SHP77 treated with DMSO at 0.1 percent for 48 hours (cell line): ENCODE results near the gene CCDC116.
"Not testable (repeated sequence)": the region's sequence is repeated elsewhere in the genome, so short reads cannot be mapped to it uniquely, and the experiment has no call there.

Source experiments
- DNase-seq: peaks from one replicate; lab custom pipeline; 2025; lab: John Stamatoyannopoulos, UW

CCDC116 gene, protein sequence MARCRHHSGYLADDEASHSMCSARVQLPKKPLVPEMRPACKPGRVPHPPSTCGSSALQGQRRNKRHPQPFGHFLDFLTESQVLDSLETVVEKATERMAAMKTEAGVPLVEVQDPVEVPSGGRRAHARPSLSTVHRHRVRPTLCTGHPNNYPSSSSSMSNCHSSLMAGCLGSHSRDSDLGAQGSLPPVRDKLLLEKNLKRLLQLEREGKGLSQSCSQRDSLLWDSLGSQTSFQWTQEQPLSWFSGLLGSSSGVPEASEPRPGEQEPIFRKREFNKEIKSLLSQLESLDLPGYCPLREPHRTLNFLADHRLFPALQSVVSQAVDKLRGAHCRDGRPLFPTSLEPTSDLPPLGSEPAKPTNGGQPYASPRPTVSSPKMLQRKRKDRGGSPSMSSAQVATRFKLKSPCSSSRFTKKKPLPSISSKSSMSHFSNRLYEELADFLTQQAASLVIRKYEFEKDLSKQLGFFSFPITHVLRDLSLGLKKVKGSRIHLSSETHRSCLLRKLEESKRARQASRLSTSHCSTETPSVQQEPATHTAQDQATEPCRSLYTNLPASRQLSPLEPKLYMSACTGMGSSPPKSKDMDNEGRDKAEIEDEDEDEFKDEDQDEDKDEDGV

DNA sequence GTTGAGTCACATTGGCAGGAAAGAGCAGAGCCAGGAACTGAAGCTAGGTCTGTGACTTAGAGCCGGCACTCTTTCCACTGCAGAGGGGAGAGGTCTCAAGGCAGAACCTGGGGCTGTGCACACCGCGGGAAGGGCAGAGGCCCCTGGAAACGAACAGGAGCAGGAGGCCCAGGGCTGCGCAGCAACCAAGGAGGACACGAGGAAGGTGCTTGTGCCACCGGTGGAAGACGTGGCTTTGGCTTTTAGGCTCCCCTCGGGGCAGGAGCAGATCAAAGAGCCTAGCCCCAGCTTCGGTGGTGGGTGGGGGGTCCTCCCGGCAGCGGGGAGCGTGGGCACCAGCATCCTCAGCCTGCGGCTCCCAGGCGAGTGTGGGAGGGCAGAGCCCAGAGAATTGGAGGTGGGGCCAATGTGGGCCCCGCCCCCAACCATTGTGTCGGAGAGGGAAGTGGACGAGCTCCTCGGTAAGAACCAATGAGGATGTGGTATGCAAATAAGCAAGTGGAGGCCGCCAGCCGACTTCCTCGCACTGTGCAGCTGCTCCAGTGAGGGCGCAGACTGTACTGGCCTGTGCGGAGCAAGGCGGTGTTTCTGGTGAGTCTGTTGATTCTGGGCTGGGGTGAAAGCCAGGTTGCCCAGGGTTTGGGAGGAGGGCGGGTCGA lies at the start of gene CCDC116:
TSS of gene CCDC116 (plus strand) at position 524 of the 659 bp plus-strand sequence. CDS start 422 bp downstream, outside the sequence.
- DNase-seq, result peak; percentile 92

DNA sequence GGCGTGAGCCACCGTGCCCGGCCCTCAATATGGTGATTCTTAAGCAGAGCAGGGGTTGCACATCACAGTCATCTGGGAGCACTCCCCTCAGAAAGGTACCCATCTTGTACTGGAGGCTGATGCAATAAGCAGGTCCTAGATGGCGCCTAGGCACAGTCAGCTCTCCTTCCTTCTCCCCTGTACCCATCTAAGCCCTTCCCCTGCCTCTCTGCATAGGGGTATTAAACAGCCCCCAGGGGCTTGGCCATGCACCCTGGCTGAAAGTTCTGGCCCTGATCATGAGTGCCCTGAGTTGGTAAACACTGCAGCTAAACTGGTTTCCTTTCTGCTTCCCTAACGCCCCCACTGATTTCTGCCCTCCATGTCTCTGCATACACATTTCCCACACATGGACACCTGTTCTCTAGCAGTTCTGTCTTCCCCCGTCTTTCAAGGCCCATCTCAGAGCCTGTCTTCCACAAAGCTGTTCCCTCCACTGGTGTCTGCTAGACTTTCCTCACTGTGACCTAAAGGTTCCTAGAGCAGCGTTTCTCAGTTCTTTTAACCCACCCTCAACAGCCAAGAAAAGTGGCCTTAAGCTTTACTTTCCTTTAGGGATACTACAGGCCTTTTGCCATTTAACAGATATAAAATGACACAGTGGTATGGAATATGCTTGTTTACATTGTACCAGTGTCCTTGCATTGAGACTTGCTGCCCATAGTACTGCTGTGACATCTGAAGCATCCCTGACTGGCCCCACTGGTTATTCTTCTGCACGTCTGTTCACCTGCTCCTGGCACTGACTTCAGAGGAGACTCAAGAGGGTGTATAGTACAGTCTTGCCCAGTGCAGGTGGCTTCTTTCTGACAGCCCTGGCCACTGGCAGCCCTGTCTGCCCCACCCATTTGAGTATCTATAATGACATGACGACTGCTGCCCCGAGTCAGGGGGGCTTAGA lies 49.5 kb upstream of the CCDC116 start:
- DNase-seq, result no peak

DNA sequence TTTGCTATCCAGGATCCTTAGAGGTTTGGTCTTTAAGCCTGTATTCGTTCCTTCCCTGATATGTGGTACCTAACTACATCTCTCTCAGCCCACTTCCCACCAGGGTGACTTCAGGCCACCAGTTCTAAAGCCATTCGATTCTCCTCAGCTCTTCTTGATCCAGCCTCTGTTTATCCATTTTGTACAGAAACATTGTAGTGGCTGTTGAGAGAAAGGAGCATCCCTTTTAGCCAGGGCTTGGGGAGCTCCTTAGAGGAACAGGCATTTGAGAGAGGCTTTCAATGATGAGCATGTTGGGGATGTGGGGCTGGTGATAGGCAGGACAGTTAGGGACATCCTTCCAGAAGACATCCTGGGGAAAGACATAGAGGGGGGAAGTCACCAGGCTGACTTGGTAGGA lies 47.2 kb upstream of the CCDC116 start:
- DNase-seq, result no peak

DNA sequence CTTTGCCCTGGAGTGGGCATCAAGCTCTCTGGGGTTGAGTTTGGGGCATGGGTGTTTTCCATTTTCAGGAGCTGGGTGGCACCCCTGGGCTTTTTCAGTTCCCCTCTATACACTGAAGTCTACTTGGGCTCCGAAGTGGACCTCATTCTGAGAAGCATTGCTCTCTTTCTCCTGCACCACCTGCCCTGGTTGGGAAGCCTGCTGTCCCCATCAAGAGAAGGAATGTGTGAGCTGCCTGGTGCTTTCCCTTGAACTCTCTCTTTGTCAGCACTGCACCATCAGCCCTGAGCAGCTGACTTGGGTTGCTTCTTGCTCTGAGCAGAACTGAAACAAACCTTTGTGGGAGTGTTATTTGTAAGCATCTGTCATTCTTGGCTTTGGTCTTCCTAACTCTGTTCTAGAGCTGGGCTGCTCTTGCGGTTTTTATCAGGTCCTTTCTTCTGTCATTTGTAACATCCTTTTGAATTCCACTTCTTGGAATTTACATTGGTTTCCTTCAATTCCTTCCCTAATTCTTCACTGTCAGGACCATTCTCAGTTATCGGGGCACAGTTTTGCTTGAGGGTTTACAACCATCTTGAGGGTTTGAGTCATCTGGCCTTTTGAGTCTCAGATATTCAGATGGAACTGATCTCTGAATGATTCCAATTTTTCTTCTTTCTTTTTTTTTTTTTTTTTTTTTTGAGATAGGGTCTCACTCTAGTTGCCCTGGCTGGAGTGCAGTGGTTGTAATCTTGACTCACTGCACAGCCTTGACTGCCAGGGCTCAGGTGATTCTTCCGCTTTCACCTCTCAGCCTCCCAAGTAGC lies 44.6 kb upstream of the CCDC116 start:
- DNase-seq, result no peak

DNA sequence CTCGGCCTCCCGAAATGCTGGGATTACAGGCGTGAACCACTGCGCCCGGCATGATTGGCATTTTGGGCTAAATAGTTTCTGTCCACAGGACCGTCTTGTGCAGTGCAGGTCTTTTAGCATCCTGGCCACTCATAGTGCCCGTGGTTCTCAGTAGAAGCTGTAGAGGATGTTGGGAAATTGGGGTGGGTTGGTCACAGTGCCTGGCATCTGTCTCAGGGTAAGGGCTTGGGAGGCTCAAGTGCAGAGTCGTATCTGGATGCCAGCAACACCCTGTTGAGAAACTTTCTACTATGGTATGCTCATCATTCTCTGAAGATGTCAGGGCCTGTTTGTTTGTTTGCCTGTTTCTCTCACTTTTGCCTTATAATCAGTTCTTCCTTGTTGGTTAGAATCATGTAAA lies 43.2 kb upstream of the CCDC116 start:
- DNase-seq, result no peak

DNA sequence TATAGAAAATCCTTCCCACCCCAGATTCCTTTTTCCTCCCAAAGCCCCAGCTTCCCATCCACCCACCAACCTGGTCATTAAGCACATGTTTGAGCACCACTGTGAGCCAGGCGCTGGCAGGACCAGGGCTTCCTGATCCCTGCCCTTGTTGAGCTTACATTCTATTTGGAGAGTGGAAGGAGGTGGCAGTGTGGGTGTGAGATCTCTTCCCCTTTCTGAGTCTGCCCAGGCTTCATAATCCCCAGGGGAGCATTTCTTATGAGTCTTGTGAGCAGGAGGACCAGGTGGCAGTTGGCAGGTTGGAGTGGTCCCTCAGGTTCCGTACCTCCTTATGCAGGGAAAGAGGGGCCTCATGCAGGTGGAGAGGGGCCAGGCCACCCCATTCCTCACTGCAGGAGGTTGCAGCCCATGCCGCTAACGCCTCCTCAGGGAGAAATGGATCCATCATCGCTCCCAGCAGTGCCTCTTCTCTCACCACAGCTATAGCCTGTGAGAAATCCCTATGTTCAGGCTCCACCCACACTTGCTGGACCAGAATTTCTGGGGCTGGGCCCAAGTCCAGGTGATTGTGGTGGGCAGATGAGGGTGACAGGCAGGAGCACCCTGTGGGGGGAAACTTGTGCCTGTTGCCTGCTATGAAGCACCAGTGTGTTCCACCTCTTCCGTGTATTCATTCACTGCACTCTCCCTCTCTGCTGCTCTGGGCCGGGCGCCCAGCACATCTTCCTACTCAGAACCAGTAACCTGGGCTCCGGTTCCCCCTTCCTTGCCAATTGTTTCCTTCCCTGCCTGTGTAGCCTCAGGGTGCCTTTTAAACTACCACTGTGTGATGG lies 41.5 kb upstream of the CCDC116 start:
- no peak for DNase-seq

DNA sequence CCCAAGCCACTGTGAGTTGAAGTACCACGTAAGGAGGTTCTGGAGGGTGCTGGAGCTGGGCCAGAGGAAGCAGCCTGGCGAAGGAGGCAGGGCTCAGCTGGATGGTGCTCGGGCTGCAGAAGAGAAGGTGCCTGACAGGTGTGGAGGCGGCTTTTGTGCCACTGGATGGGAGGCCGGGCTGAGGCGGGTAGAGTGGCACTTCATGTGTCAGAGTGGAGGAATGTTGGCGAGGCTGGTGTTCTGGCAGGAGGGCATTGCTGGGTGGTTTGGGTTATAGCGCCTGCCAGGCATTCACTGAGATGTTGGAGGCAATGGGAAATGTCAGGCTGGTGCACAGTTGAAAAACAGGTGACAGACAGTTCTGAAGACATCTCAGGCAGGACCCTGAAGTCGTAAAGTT lies 40.9 kb upstream of the CCDC116 start:
- DNase-seq, result no peak

DNA sequence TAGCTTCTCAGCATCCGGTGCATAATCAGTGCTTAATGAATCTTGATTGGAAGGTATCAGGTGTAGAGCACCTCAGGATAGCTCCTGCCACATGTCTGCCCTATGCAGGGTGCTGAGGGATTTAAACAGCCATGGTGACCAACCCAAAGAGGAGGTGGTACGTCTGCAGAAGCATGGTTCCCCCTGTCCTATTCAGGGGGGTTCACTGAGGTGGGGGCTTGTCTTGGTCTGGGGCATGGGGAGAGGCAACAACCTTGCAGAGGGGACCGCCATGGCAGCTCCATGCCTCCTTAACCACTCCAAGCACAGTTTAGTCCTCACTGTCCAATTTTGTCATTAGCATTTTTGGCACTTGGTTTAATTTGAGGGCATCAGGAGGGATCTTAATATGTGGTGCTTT lies 40.1 kb upstream of the CCDC116 start:
- no peak for DNase-seq

DNA sequence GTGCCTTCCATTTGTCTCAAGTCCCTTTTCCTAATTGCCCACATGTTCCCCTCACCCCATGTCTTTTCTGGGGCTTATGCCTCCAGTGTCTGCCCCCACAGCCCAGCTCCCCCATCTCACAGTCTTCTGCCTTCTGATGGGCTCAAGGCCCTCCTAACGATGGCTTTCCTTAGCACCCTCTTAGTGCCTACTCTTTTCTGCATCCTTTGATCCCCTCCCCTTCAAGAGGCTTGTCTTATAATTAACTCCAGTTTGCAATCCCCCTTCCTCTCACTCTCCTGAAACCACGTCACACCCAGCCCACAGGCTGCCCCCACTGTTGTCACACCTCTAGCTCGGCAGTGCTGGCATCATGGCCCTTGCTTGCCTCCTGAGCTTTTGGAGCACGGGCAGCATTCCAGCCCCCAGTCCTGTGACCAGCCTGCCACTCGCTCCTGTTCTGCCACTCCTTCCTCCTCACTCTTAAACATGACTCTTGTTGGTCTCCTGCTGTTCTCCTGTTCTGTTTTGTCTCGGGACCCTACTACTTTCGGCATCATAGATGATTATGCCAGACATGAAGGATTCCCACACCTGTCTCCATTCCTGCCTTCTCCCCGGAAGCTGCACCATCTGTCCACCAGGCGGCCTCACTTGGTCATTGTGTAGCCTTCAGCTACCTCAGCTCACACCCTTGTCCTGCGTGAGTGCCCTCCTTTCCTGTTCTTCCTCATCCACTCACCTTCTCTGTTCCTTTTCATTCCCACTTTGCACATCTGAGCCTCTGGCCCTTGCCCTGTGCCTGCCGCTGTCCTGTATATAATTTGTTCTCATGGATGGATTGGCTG lies 38.9 kb upstream of the CCDC116 start:
- no peak for DNase-seq

DNA sequence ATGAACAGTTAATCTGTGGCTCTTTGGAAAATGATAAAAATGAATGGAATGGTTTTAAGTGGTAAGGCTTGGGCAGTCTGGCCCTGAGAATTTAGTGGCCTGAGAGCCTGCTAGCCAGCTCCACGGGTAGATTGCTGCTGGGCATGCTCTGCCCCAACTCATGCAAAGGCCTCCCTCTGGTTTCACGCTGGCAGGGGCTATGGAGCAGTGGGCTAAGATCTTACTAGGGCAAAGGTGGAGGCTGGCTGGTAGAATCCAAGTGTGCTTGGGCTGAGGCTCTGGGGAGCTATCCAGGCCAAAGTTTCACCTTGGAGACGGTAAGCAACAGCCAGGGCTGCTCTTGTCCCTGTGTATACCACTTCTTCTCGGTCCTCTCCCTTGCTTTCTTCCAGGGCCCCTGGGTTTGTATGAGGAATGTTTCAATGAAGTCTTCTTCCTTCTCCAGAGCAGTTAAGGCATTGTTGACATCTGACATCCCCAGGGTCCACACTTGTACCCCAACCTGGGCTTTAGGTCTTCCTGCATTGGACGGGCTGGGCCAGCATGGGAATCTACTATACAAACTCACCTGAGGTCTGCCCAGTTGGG lies 37.6 kb upstream of the CCDC116 start:
- DNase-seq, result no peak

DNA sequence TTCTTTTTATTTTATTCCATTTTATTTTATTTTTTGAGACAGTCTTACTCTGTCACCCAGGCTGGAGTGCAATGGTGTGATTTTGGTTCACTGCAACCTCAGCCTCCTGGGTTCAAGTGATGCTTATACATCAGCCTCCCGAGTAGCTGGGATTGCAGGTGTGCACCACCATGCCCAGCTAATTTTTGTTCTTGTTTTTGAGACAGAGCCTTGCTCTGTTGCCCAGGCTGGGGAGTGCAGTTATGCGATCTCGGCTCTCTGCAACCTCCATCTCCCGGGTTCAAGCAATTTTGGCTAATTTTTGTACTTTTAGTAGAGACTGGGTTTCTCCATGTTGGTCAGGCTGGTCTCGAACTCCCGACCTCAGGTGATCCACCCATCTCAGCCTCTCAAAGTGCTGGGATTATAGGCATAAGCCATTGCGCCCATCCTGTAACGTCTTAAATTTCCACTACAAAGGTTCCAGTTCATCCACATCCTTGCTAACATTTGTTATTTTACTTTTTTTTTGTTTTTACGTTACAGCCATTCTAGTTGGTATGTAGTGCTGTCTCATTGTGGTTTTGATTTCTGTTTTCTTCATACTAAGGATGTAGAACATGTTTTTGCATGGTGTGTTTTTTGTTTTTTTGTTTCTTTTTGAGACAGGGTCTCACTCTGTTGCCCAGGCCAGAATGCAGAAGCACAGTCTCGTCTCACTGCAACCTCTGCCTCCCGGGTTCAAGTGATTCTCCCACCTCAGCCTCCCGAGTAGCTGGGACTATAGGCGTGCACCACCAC lies 36.0 kb upstream of the CCDC116 start:
- not testable (repeated sequence) for DNase-seq

DNA sequence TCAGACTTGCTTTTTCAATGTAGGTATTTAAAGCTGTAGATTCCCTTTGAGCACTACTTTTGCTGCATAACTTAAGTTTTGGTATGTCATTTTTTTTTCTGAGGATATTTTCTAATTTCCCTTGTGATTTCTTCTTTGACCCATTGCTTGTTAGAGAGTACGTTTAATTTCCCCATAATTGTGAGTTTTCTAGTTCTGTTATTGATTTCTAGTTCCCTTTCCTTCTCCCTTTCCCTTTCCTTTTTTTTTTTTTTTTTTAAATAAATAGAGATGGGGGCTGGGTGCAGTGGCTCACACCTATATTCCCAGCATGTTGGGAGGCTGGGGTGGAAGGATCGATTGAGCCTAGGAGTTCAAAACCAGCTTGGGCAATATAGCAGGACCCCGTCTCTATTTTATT lies 34.3 kb upstream of the CCDC116 start:
- no peak for DNase-seq

DNA sequence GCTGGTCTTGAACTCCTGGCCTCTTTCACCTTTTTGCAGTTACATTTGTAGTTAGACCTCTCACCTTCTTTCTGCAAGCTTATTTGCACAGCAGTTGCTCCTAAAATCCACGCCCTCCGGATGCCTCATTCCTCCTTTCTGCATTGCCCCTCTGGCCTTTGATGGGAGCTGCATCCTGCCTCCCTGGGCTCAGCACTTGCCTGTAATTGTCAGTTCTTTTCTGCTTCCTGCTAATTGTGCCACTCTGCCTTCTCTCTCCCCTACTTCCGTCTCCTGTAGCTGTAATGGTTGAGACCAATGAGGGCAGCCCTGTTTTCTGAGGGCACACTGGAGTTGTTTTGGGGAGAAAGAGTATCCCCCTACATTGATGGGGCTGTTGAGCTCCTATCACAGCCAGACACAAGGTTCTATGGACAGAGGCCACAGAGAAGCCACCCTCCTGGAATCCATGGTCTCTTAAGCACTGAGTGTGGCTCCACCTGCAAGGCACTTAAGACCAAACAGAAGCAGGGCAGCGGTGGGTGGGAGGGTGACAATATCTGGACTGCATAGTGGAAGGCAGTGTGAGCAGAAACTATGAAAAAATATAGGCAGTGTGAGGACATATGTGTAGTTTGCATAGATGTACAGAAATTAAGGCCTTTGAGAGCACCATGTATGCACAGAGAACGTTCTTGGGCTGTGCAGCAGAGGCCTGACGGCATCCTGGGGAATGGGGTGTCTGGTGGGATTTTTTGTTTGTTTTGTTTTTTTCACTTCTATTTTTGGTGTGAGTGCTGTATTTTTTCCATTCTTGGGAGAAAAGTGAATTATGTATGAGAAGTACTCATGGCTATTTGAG lies 33.3 kb upstream of the CCDC116 start:
- no peak for DNase-seq

DNA sequence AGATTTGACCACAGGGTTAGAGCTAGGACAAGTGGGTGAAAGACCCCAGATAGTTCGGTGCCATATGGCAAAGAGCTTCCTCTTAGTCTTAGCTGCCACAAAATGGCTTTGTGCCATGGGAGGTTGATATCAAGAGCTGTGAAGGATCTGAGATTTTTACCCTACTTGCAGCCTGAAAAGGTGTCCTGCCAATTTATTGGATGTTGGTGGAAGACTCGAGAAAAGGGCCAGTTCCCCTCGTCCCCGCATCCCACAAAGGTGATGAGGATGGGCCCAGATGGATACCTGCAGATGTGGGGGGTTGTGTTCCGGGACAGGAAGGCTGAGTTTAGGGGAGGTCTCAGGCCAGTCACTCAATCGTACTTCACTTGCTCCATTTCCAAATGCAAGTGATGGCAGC lies 30.0 kb upstream of the CCDC116 start:
- no peak for DNase-seq

DNA sequence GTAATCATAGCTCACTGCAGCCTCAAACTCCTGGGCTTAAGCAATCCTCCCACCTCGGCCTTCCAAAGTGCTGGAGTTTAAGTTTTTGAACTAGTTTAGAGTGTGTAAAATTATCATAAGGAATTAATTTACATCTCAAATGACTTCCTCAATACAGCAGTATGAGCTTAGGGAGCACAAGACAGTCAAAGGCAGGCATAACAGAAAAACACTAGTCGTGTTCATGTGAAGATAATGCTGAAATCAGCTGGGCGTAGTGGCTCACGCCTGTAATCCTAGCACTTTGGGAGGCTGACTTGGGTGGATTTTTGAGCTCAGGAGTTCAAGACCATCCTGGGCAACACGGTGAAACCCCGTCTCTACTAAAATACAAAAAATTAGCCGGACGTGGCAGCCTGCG lies 28.6 kb upstream of the CCDC116 start:
- no peak for DNase-seq

DNA sequence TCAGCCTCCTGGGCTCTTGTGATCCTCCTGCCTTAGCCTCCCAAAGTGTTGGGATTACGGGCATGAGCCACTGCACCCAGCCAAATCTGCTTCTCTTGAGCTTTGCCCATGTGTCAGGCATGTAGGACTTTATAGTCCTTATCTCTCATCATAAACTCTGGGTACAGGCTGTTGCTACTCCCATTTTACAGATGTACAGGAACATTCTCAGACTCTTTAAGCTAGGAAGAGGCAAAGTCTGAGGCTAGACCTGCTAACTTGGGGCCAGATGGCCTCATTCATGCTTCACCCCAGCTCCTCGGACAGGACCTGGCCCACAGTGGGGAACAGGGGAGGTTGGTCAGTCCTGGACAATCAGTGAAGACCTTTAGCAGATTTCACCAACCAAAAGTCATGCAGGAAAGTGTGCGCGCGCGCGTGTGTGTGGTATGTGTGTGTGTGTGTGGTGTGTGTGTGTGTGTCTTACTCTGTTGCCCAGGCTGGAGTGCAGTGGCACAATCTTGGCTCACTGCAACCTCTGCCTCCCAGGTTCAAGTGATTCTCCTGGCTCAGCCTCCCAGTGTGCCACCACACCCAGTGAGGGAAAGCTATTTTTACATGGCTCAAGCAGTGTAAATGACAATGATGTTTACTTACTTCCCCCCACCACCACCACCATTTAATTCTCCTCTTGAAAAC lies 26.5 kb upstream of the CCDC116 start:
- DNase-seq, result no peak

DNA sequence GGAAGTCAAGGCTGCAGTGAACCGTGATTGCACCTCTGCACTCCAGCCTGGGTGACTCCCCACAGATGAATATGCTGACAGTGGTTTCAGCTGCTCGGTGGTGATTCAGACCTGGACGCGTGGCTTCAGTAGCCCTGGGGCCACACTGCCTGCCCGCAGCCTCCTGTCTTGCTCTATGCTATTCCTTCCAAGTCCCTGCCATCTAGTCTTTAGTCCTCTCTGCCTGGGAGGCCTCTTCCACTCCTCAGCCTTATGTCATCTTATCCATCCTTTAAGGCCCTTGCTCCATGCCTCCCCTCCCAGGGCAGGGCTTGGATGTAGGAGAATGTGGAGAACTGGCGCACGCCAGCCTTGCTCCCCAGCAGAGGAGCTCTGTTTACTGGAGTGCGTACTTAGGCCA lies 25.8 kb upstream of the CCDC116 start:
- DNase-seq, result no peak
